ENCODE data around the gene CRYBA4.

GRCh38 chr22:26674211-26675190 lies 52.7 kb downstream of the CRYBA4 start:
- TF ChIP-seq CTCF (IDR thresholded peaks at IDR 0.05 in 4 of 5, conservative IDR thresholded peaks at IDR 0.05 in 1 of 5): no peak
- TF ChIP-seq POLR2A (IDR thresholded peaks at IDR 0.05): no peak
